ENCODE measurements around the gene MBNL2.

- TF ChIP-seq CTCF (conservative IDR thresholded peaks at IDR 0.05), result no peak
- TF ChIP-seq ZFX (IDR thresholded peaks at IDR 0.05), result no peak
Measured at GRCh38 chr13:97274829-97275649, 52.9 kb downstream of the MBNL2 start.
